ENCODE data around the gene GLIS1. TPM values are rescaled to one million over a fixed set of nuclear protein-coding genes. Genes with fewer than 3 reads are reported as not detected.

GLIS1 gene
- polyA plus RNA-seq, 1 experiment: 1.9 TPM

GRCh38 chr1:53501065-53502005, 237.6 kb downstream of the GLIS1 start:
- CTCF ChIA-PET: interaction anchor here (0.8 kb wide), 1 partner anchor 253 kb away, joined by 3 read pairs; no protein-coding TSS in a partner anchor
- no peak for DNase-seq (ENCODE audit: low read depth)
- TF ChIP-seq, protein P1, sequence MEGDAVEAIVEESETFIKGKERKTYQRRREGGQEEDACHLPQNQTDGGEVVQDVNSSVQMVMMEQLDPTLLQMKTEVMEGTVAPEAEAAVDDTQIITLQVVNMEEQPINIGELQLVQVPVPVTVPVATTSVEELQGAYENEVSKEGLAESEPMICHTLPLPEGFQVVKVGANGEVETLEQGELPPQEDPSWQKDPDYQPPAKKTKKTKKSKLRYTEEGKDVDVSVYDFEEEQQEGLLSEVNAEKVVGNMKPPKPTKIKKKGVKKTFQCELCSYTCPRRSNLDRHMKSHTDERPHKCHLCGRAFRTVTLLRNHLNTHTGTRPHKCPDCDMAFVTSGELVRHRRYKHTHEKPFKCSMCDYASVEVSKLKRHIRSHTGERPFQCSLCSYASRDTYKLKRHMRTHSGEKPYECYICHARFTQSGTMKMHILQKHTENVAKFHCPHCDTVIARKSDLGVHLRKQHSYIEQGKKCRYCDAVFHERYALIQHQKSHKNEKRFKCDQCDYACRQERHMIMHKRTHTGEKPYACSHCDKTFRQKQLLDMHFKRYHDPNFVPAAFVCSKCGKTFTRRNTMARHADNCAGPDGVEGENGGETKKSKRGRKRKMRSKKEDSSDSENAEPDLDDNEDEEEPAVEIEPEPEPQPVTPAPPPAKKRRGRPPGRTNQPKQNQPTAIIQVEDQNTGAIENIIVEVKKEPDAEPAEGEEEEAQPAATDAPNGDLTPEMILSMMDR (IDR thresholded peaks at IDR 0.05; ENCODE audit: insufficient read depth, low read depth, low read length): no peak
- peaks cover 7% of the 10 kb centered on the region for H3K27me3 ChIP-seq (ENCODE audit: control insufficient read depth, insufficient read depth, low read length)
- no peak overlapping the region for H3K4me3 ChIP-seq (ENCODE audit: low read depth, low read length)
- POLR2A ChIA-PET: no interaction called here
- no peaks in the 10 kb centered on the region for H3K36me3 ChIP-seq (ENCODE audit: control insufficient read depth, insufficient read depth, low read length)

- no peaks in the 10 kb centered on the region for H3K36me3 ChIP-seq (ENCODE audit: control insufficient read depth, insufficient read depth, low read length)
- ChIA-PET POLR2A (no interaction called here), CTCF (interaction anchor here (0.8 kb wide), 1 partner anchor 254 kb away, joined by 3 read pairs; no protein-coding TSS in a partner anchor)
- H3K27me3 ChIP-seq (ENCODE audit: control insufficient read depth, insufficient read depth, low read length): peaks cover 7% of the 10 kb centered on the region
- DNase-seq (ENCODE audit: low read depth): no peak
- TF ChIP-seq, protein P1 (IDR thresholded peaks at IDR 0.05; ENCODE audit: insufficient read depth, low read depth, low read length): no peak
- no peak overlapping the region for H3K4me3 ChIP-seq (ENCODE audit: low read depth, low read length)
Measured at GRCh38 chr1:53500204-53501064, 238.5 kb downstream of the GLIS1 start.

DNA sequence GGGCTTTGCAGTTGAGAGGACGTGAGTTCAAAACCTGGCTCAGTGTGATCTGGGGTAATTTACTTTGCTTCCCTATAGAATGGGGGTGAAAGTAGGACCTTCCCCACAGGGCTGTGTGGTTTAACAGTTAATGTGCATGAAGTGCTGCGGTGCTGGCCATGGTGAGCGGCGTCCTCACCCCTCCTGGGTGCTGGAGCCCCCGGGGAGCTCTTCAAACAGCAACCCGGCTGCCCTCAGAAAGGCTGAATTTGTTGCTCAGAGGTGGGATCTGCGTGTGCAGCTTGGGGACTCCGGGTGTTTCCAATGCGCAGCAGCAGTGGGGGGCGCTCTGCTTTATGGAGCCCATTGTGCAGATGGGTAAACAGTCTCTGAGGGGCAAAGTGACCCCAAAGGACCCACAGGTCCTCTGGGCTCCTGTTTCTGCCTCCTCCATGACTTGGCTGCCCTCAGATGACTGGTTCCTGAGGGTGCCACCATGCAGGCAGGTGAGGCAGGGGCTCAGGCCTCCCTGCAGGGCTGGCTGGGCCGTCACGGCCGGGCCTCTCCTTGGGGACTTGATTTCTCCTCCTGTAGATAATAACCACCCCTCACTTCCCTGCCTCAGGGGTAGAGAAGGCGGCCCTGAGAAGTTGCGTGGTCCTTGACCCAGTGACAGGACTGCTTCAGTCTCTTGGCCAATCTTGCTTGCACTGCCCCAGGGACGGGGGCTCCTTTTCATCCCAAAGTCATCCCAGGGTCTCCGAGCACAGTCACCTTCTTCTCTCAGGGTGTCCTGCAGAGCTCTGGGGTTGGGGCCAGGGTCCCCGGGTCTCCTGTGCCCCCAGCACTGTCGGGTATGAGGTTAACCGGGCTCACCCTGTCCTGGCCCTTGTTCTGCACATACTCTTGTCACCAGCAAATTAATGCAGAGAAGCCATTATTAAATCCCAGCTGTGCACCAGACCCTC, 239.4 kb downstream of the GLIS1 start:
- ChIA-PET CTCF (interaction anchor here (0.8 to 1.2 kb wide), 4 partner anchors 14 to 266 kb away, joined by 3 to 4 read pairs (median 3); no protein-coding TSS in a partner anchor), POLR2A (no interaction called here)
- Histone ChIP-seq H3K27me3 (ENCODE audit: control insufficient read depth, insufficient read depth, low read length) (peaks cover 7% of the 10 kb centered on the region), H3K36me3 (ENCODE audit: control insufficient read depth, insufficient read depth, low read length) (no peaks in the 10 kb centered on the region), H3K4me3 (ENCODE audit: low read depth, low read length) (no peak overlapping the region)
- DNase-seq (ENCODE audit: low read depth): no peak
- TF ChIP-seq, protein P1 (IDR thresholded peaks at IDR 0.05; ENCODE audit: insufficient read depth, low read depth, low read length): no peak

DNA sequence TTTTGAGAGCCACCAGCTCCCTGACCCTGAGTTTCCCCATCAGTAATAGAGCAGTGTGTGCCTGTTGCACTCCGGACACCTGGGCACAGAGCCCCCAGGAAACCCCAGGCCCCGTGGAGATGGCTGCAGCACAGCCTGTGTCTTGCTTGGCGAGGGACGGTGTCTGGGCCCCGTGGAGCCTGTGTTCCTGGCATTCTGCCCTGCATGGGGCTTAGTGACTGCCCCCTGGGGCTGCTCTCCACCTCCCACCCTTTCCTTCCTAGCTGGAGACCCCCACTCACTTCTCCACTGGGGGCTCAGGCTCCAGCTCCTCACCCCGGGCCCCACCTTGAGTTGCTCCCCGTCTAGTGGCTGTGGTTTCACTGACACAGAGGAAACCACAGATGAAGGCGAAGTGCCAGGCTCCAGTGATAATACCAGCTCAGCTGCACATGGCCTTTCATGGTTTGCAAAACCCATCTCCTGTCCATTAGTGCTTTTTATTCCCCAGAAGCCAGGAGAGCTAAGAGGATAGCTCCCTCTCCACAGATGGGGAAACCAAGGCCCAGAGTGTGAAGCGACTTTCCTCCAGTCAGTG, 240.3 kb downstream of the GLIS1 start:
- ChIA-PET POLR2A (no interaction called here), CTCF (interaction anchor here (0.8 to 1.2 kb wide), 4 partner anchors 13 to 267 kb away, joined by 3 to 4 read pairs (median 3); no protein-coding TSS in a partner anchor)
- Histone ChIP-seq H3K27me3 (ENCODE audit: control insufficient read depth, insufficient read depth, low read length) (peaks cover 7% of the 10 kb centered on the region), H3K4me3 (ENCODE audit: low read depth, low read length) (no peak overlapping the region), H3K36me3 (ENCODE audit: control insufficient read depth, insufficient read depth, low read length) (no peaks in the 10 kb centered on the region)
- TF ChIP-seq, protein P1 (IDR thresholded peaks at IDR 0.05; ENCODE audit: insufficient read depth, low read depth, low read length): no peak
- no peak for DNase-seq (ENCODE audit: low read depth)

All from BJ (cell line).